SK-MEL-5 (cell line): ENCODE results near the gene ANKRD33B. TPM values are rescaled to one million over a fixed set of nuclear protein-coding genes. Genes with fewer than 3 reads are reported as not detected.
A peak's percentile ranks its signal among the peaks of the same experiment; 100 is the strongest.

Source experiments
- DNase-seq: peaks from one replicate; pipeline ENCODE4 v3.0.0-alpha.2; 2016; ENCODE audit warnings: low read depth, low spot score
- in situ Hi-C: cut with HindIII; loops from 2 replicates; pipeline ENCODE4 v1.10.0; 2016; ENCODE audit warnings: low sequenced_read_pairs, high pct_unique_total_duplicates, low pct_unique_long_range_greater_than_20kb
- total RNA-seq: library from RNA; depleted of rRNA; stranded (reverse); fragments of >200 nt; shearing (Covaris generic); gene quantifications from 2 replicates; pipeline ENCODE4 v1.2.3, GENCODE V29; 2014

The ANKRD33B gene
- total RNA-seq, 1 experiment from 2014 or later = 1.3 TPM

DNA sequence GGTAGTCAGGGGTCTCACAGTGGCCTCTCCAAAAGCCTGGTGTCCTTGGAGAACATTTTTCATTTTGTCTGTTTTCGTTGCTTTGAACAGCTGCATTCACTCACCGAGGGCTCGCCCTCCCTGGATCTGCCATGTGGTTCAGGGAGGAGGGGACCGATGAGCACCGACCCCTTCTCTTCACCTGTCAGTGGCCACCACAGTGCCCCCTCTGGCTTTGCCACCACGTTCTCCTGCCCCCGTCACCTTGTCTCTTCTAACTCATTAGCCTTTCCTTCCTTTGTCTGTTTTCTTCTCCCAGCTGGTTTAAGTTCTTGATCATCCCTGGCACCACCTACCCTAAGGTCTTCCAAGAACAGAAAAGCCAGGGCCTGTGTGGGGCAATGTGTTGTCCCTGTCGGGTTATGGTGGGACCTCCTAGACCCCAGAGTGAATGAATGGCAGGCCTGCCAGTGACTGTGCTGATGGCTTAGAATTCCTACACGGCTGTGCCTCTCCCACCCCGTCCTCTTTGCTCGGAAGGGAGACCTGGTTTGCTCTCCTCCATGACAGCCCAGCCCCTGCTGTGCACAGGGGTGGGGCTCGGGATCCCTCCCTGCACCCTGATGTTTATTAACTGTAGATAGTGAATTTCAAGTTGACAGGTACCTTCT, 90.0 kb downstream of the ANKRD33B start:
- in situ Hi-C loops = no loop called here
- DNase-seq = no peak

- DNase-seq = no peak
- in situ Hi-C loops = no loop called here
Measured at GRCh38 chr5:10654566-10654965, 90.7 kb downstream of the ANKRD33B start.

- no peak for DNase-seq
Measured at GRCh38 chr5:10655161-10655971, 91.5 kb downstream of the ANKRD33B start.

GRCh38 chr5:10655972-10656830, 92.3 kb downstream of the ANKRD33B start:
- DNase-seq = no peak

More at GRCh38 chr5:10655161-10655971, 91.5 kb downstream of the ANKRD33B start:
- in situ Hi-C loops = no loop called here

GRCh38 chr5:10658265-10658664, 94.4 kb downstream of the ANKRD33B start:
- DNase-seq = no peak
- in situ Hi-C loops = no loop called here

More at GRCh38 chr5:10655972-10656830, 92.3 kb downstream of the ANKRD33B start:
- in situ Hi-C loops = no loop called here

DNA sequence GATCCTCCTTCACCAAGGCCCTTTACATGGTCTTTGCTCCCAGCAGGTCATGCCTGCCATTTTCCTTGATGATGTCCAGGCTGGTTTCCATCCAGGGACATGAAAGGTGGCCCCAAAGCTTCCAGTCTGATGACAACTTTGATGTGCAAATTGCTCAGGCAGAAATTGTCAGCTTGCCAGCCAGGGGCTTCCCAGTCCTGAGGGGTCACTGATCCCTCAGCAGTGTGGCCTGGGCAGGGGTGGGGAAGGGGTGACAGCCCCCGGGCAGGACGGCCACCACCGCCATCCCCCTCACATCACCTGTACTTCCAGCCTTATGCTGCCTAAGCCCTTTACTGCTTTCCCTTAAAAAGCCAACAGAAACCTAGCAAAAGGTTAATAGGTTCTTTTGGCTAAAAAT, 96.3 kb downstream of the ANKRD33B start:
- in situ Hi-C loops = loop anchor here (10.0 kb wide), 1 partner anchor 175 kb away; no protein-coding TSS in a partner anchor
- no peak for DNase-seq

DNA sequence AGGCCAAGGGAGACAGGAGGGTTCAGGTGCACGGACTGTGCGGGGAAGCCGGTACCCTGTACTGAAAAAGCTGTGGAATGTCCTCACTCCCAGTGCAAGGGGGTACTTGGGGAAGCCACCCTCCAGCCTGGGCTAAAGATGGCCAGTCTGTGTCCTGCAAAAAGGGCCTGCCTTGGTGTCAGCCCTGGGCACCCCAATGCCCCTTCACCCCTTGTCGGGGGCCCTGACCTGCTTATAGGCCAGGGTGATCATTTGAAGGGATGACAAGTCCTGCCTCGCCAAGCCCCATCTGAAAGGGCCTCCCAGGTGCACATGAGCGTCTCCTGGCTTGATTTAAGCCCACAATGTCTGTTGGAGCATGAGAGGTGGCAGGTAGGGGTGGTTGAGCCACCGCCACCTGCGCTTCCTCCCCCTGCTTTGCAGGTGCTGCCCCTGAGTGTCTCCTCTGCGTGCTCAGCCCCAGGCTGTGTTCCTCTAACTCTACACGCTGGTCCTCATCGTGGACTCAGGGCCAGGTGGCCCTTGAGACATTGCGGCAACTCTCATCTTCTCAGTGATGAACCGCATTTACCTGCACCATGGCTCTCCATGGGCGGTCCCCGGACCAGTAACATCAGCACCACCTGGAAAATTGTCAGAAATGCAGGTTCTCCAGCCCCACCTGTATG, 97.0 kb downstream of the ANKRD33B start:
- no peak for DNase-seq
- in situ Hi-C loops = loop anchor here (10.0 kb wide), 1 partner anchor 176 kb away; no protein-coding TSS in a partner anchor

DNA sequence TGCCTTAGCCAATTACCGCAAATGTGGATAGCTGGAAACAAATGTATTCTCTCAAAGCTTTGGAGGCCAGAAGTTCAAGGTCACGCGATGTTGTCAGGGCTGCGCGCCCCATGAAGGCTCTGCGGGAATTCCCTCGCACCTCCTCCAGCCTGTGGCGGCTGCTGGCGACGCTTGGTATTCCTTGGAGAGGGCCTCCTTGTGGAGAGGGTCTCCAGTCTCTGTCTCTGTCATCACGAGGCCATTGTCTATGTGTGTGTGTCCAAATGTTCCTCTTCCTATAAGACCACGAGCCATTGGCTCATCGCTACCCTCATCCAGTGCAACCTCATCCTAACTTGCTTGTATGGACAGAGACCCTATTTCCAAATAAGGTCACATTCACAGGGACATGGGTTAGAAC, 97.5 kb downstream of the ANKRD33B start:
- in situ Hi-C loops = loop anchor here (10.0 kb wide), 1 partner anchor 177 kb away; no protein-coding TSS in a partner anchor
- DNase-seq = no peak

DNA sequence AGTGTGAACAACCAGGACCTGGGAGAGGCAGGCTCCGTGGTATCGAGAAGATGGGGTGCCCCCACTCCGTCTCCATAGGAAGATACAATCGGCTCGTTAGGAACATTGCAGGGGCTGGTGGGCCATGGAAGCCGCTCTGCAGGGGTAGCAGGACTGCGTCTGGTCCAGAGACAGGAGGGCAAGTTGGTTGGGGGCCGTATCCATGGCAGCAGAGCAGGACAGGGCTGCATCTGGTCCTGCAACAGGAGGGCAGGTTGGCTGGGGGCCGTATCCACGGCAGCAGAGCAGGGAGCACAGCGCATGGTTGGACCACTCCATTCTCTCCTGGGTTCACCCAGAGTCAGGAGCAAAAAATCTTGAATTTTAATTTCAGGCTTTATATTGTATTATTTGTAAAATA, 98.2 kb downstream of the ANKRD33B start:
- in situ Hi-C loops = loop anchor here (10.0 kb wide), 1 partner anchor 177 kb away; no protein-coding TSS in a partner anchor
- DNase-seq = no peak

DNA sequence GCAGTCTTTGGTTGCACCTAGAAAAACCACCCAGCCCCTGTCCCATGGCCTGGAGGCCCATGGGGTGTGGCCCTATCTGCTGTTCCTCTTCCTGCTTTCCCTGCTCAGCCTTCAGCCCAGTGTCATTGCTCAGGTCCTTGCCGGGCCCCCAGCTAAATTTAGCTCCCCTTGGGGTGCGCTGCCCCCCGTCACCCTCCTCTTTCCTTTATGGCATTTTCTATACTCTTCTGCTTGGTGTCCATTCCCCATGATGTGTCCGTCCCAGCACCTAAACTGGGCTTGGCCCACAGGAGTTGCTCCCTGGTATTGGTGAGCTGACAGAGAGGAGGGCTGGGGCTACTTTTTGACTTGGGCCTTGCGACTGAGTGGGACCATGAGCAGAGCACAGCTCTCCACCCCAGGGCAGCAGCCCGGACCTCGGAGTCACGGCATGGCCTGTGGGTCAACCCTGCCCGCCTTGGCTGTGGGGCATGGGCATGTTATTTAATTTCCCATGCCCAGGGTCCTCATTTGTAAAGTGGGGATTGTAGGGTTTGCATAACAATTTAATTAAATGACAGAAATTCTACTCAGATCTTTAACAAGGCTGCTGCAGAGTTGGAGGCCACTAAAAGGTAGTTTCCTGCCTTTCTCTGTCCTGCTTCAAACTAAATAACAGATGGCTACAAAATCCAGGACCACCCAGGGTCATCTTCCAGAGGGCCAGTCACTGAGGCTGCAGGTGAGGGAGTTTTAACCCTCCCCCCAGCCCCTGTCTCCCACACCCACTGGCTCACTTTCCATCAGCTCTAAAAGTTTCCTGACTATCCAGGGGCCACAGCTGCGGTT, 99.0 kb downstream of the ANKRD33B start:
- no peak for DNase-seq
- in situ Hi-C loops = loop anchor here (10.0 kb wide), 1 partner anchor 178 kb away; no protein-coding TSS in a partner anchor

DNA sequence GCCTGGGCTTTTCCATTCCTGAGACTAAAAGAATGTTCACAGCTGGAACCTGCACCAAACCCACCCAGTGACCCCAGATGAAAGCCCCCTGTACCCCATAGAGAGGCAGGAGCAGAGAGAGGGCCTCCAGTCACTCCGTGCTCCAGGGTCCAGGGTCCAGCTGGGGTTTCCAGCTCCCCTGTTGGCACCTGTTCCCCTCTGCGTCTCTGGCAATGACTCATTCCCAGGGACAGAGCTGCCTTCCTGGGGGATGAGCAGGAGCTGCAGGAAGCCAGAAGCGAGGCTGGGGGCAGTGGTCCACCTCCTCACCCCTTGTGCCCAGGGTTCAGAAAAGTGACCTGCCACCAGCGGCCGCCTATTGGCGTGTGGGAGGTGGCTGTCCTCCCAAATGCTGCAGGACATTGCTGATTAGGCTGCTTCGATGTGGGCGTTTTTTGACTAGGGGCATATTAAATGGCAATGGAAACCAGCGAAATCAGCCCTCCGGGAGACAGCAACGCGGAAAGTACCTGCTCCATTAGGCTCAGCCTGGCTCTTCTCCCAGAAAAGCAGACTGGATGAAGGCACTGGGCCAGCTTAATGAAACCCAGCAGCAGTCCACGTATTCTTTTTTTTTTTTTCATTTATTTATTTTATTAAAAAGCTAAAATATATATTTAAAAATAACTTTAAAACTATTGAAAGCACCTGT, 99.8 kb downstream of the ANKRD33B start:
- in situ Hi-C loops = loop anchor here (10.0 kb wide), 1 partner anchor 179 kb away; no protein-coding TSS in a partner anchor
- DNase-seq = no peak

- DNase-seq = peak; percentile 21
- in situ Hi-C loops = loop anchor here (10.0 kb wide), 1 partner anchor 179 kb away; no protein-coding TSS in a partner anchor
Measured at GRCh38 chr5:10664180-10664769, 100.4 kb downstream of the ANKRD33B start.

- in situ Hi-C loops = loop anchor here (10.0 kb wide), 1 partner anchor 181 kb away; no protein-coding TSS in a partner anchor
- no peak for DNase-seq
Measured at GRCh38 chr5:10665799-10666198, 101.9 kb downstream of the ANKRD33B start.

GRCh38 chr5:10666531-10667299, 102.8 kb downstream of the ANKRD33B start:
- in situ Hi-C loops = loop anchor here (10.0 kb wide), 1 partner anchor 182 kb away; no protein-coding TSS in a partner anchor
- DNase-seq = no peak
